GM21825 (cell line): ENCODE measurements around the gene AK4.

ENCODE experiments used
- ATAC-seq: cut with Tn5 transposase; IDR thresholded peaks from one replicate; pipeline ENCODE4 v1.9.1; 2021; ENCODE audit warnings: mild to moderate bottlenecking, moderate library complexity; ENCODE audit not compliant: unreplicated experiment

AK4 gene

DNA sequence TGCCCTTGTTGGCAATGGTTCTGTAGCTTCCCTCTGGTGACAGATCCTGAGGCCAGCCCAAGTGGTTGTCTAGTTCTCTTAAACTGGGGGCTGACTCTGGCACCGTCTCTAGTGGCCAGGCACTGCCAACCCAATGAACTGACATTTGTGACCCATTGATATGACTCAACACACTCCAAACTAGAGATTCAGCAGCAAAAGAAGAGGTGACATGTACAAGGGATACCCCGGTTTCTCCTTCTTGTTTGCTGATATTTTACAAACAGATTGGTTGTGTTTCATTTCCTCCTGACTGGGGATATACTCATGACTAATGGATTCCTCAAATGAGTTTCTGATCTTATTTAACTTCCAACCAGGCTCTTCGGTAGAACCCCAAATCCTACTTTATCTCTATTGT lies 95.5 kb downstream of the AK4 start:
- no peak for ATAC-seq

DNA sequence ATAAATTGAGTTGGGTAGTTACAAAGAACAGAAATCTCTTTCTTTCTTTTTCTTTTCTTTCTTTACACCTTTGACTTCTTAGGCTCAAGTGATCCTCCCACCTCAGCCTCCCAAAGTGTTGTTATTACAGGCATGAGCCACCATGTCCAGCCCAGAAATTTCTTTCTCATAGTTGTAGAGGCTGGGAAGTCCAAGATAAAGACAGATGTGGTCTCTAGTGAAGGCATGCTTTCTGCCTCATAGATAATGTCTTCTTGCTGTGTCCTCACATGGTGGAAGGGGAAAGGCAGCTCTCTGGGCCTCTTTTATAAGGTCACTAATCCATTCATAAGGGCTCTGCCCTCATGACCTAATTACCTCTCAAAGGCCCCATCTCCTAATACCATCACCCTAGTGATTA lies 97.3 kb downstream of the AK4 start:
- no peak for ATAC-seq

DNA sequence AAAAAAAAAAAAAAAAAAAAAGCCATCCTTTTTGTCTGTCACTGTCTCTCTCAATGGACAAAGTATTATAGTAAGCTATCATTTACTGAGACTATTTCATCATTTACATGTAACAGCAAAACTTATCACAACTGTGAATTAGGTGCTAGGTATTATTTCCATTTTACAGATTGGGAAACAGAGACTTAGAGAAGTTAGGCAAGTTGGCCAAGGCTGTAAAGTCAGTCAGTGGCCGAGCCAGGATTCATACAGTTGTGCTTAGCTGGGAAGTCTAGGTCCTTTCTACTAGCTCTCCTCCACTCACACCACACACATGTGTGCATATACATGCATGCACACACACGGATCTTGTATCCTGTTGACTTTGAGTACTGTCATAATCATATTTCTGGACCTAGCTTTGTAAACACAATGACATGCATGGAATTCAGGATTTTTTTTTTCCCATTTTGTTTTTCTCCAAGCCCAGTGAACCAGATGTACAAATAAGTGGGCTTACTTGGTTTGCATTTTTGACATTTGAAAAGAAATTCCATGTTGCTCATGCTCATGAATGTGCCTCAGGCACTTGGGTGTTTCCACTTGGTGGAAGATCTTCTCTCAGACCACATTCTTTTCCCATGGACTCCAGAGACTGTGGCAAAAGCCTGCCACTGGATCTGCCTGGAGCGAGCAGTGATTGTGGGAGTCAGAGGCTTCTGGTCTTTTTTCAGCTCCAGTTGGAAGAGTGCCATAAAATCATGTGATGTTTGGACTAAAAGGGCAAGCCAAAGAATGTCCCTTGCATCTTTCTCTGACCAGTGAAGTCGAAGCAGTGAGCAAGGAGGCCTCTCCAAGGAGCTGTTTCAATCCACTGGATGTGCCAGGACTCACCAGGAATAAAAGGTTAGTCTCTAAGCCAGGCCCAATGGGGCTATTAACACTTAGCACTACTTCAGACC lies 99.7 kb downstream of the AK4 start:
- ATAC-seq, result no peak

DNA sequence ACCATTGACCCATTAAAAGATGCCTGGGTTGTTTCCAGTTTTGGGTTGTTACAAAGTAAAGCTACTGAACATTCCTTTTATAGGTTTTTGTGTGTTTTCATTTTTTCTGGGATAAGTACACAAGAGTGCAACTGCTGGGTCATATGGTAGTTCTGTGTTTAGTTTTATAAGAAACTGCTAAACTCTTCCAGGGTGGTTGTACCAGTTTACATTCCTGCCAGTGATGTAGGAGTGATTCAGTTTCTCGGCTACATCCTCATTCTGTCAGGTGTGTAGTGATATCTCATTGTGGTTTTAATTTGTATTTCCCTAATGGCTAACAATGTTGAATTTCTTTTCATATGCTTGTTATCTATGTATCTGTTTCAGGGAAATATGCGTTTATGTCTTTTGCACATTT lies 102.8 kb downstream of the AK4 start:
- no peak for ATAC-seq

DNA sequence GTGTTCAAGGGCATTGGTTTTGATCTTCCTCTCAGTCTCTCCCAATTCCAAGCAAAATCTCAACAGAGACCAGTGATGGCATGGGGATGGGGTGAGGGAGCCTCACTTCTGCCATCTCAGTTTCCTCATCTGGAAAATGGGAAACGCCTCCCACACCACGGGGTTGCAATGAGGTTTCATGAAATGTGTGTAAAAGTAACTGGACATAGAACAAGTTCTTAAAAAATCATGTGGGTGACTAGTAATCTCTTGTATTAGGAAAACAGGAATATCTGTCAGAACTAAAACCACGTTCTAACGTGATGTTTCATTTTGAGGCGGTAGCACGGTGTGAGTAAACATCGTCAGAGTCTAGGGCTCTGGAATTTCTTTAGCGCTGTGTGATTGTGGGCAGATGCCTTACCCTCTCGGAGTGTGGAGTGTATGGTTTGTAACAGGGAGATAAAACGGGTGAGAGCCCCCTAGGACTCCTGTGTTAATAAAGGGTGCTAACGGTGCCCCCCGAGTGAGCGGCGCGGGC lies 105.9 kb downstream of the AK4 start:
- peak; percentile 40 for ATAC-seq

DNA sequence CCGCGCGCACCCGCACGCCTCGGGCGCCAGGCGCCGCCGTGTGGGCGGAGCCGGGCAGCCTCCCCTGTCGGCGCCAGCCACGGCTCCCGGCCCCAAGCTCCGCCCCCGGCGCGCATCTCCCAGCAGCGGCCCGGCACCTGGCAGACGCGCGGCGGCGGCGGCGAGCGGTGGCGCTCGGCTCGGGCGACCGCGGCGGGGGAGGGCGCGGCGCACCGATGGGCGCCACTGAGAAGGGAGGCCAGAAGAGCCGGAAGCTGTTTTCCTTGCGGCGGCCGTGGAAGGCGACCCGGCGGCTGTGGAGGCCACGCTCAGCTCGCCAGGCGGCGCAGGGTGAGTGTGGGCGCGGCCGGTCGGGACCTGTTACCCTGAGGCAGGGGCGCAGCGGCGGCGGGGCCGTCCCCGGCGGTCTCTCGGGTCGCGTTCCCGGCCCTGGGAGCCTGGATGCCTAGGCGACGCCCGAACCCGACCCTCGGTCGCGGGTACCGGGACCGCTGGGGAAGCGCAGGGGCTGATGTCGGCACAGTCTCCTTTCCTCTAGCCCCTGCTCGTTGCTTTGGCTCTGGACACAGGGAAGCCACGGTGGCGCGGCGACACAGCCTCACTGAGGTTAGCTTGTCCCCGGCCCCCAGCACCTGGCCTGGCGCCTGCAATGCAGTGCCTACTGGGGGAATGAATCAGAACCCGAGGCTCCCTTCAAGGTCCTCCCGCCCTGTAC lies 106.5 kb downstream of the AK4 start:
- peak; percentile 99 for ATAC-seq

DNA sequence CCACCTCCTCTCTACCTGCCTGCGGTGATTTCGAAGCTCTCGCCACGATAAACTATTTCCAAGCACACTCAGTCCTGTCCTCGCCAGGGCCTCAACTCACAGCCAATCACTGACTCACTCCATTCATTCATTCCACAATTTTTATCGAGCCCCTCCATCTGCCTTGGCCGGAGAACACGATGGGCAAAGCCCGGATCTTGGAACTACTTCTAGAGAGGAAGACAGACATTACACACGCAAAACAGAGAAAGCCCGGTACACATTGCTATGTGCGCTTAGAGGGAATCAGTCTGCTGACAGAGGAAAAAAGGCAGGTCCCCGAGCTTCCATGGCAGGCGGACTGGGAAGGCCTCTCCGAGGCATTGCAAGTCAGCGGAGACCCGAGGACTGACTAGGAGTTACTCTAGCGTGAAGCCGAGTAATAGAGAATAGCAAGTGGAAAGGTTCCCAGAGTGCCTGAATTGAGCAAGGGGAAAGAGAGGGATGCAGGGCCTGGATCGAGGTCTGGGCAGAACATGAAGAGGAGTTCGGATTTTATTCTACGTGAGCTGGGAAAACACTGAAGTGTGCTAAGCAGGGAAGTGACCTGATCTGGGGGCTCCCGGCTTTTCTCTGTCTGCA lies 107.1 kb downstream of the AK4 start:
- ATAC-seq, result no peak

DNA sequence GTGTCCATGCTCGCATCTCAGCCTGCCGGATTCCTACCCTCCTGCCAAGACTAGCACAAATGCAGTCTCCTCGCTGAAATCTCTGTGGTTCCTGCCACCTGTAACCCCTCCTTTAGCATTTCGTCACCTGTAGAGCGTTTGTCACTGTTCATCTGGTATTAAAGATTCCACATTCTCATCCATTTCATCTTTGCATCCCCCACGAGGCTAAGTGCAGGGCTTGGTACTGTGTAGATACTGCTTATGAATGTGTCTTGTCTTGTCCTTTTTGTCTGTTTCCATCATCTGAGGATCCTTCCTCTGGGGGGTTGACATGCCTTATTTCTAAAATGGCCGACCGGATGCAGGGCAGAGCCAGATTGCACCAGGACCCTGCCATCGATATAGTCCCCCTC lies 107.7 kb downstream of the AK4 start:
- ATAC-seq, result no peak

DNA sequence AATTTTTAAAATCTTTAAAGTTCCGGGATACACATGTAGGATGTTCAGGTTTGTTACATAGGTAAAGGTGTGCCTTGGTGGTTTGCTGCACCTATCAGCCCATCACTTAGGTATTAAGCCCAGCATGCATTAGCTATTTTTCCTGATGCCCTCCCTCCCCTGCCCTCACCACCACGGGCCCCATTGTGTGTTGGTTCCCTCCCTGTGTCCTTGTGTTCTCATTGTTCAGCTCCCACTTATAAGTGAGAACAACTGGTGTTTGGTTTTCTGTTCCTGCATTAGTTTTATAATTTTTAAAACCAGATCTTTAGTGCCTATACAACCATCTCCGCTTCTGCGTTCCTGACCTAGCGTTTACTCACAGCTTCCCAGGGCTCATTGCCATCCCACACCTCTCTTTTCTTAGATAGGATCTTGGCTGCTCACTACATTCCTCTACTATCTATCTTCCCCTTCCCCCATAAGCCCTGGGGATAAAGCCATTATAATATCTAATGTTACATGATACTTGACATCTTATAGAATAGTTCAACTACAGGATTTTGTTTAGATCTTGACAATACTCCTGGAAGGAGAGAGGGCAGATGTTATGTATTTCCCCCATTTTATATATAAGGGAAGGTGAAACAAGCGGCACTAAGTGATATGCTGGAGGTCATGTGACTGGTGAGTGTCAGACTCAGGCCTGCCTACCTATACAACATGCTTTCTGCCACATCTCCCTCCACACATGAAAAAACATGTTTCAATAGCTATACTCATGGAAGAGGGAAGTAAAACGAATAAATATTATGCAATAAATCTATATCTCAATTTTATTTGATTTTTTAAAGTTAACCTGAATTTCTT lies 109.1 kb downstream of the AK4 start:
- ATAC-seq, result no peak

DNA sequence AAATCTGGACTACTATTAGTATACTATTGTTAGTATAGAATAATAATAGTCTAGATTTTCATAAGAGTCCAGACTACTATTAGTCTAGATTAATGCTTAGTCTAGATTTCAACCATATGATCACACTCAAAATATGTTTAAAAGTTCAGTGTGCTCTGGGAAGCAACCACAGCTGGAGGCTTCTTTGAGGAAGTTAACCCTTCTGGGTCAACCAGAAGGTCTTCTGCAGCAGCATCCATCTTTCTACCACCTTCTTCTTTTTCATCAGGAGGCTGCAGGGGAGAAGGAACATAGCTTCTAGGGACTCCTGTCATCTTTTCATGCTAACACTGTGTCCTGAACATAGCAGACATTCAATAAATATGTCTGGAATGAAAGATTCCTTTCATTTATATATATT lies 110.1 kb downstream of the AK4 start:
- no peak for ATAC-seq

DNA sequence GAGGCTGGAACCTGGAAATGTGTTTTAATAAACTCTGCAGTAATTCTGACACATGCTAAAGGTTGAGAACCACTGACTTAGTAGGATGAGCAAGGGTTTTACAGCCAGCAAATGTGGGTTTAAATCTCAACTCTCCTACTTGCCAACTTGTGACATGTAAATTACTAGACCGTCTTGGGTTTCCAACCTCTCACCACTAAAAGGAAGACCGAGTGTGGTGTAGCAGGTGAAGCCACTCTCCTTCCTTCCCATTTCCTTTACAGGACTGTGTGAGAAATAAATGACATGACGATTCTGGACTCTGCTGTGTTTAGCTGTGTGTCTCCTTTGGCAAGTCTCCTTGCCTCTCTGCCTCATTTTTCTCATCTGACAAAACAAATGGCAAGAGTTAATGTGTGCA lies 111.8 kb downstream of the AK4 start:
- peak; percentile 33 for ATAC-seq

DNA sequence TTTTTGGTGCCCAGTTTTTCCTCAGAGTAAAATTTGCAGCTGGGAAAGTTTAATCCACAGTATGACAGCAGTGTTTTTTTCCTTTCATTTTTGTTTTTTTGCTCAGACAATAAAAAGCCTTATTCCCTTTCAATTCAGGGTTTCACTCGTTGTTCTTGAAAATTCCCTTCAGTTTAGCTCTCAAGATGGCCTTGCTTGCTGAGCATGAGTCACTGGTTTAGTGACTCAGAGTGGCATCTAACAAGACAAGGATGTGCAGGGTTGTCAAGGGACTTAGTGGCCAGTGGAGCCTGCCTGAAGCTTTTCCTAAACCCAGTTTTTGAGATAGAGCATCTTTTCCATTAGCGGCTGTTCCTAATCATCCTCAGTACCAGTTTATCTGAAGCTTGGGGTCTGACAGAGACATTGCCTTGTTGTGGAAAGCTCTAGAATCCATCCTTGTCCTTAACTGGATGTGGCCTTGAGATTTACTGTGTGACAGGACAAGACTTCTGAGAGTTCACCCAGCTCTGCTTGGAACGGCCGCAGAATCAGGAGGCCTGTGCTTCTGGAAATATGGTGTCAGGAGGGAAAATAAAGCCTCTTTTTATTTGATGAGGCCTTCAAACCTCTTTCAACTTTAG lies 113.0 kb downstream of the AK4 start:
- ATAC-seq, result peak; percentile 65

DNA sequence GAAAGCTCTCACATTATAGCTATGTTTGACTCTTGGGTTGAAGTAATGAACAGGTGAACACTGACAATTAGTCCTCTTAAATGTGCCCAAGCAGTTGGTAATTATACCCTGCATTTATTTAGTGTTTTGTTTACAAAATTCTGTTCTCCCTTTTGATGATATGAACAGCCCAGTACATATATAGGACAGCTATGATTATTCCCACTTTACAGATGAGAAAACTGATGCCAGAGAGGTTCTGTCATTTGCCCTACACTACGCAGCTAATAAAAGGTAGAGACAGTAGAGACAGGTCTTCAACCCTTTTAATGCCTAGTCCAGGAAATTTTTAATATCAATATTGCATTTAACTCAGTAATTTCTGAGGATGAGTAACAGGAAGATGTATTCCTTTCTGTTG lies 115.3 kb downstream of the AK4 start:
- ATAC-seq, result no peak

DNA sequence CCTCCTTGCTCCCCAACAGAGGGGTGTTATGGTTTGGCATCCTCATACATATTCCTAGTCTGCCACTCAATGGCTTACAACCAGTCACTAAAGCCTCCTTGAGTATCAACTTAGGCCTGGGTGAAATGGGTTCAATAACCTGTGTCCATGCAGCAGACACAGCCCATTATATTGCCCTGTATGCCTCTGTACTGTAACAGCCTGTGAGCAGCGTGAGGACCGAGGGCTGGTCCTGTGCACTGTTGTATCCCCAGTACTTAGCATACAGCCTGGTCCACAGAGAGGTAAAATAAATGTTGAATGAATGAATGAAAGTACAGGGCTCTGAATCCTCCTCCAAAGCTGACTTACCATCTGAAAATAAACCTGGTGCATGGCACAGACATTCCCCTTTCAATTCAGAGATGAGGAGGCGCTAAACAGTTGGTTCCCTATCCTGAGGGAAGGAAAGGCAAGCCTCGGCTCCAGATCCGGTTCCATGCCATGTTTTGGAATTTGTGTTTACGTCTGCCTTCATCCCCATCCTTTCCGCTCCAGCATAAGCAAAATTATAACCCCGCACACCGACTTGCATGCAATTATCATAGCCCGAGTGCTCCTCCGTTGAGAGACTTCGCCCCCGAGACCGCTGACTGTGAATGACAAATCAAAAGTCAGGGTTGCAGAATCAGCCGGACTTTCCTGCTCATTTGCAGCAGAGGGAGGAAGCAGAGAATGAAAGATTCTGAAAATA lies 116.4 kb downstream of the AK4 start:
- no peak for ATAC-seq

DNA sequence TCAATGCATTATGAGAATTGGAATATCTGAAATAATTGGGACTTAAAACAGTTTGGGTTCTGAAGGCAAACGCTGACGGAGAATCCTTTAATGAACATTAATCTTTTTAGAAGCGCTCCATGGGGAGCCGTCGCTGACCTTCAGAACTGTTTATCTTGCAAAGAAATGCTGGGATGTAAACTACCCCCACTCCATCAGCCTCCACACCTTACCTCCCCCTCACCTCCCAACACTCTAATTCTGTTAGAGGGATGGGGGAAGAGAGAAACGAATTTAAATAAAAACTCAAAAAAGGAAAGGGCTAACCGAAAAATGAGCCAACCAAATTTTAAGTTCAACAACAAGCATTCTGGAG lies 117.3 kb downstream of the AK4 start:
- ATAC-seq, result no peak

DNA sequence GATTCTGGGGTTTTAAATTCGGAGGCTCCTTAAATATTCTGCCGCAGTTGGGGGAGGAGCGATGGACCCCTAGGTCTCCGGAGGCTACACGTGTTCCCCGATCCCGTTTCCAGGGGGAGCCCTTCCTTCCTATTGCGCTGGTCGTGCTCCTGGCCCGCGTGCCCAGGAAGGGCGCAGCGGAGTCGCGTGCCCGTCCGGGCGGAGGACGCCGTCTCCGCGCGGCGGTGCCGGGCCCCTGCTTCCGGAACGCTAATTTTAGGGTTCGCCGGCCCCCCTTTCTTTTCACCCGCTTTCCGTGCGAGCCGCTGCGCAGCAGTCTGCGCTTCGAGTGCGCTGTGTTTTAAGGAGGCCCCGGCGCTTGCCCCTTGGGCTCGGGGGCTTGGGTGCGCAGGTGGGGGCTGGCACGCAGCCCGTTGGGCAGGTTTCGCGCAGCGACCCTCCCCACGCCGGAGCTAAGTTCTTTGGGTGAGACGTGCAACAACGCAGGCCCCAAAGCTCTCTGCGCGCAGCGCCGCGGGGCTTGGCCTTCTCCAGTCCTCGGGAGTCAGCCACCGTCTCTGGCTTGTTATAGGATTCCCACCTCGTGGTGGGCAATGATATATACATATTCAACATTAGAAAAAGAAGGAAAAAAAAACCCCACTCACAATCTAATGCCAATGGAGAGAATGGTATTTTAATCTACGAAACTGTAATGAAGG lies 117.8 kb downstream of the AK4 start:
- ATAC-seq, result peak; percentile 48

DNA sequence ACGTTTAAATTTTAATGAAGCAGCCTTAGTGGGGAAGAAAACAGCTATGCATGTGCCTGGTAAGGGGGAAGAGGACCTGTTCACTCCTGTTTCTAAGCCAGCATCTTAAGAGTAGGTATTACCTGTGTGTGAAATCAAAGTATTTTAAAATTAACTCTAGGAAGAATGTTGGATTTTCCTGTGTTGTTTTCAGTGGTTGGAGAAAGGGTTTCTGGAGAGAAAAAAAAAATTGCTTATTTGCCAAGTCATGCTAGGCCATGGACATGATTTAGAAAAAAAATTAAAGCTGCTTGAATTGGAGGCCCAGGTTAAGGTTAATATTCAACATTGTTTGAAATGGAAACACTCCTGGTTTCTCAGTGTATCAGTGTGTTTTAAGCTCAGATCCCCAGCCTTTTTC lies 118.5 kb downstream of the AK4 start:
- no peak for ATAC-seq

DNA sequence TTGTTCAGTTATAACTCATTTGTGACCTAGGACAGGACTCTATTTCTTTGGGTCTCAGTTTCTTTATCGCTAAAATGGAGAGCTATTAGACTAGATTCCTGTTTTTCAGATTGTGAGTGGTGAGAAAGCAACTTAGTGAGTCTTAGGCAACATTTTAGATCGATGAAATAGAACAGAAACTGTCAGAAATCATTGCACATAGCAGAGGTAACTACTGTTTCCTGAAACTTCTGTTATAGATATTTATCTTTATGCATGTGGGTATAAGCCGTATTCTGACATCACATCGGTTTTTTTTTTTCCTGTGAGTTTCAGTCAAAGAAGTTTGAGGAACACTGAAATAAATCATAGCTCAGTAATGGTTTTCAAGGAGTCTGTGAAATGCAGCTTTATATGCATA lies 119.3 kb downstream of the AK4 start:
- ATAC-seq, result no peak

DNA sequence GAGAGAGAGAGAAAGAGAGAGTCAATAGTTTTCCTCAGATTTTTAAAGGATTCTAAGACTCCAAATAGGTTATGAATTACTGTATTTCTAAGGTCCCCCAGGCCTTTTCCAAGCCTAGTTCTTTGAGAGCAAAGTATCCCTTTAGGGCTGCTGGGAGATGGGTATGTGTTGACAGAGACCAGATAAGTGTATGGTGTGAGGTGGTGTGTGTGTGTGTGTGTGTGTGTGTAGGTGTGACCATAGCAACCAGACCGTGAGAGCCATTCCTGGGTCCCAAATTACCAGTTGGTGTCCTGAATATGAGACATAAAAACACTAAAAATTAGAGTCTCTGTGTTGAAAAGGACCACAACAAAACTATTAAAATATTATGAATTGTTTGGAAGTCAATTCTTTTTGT lies 119.7 kb downstream of the AK4 start:
- no peak for ATAC-seq
